ENCODE measurements around the gene ALK.

DNA sequence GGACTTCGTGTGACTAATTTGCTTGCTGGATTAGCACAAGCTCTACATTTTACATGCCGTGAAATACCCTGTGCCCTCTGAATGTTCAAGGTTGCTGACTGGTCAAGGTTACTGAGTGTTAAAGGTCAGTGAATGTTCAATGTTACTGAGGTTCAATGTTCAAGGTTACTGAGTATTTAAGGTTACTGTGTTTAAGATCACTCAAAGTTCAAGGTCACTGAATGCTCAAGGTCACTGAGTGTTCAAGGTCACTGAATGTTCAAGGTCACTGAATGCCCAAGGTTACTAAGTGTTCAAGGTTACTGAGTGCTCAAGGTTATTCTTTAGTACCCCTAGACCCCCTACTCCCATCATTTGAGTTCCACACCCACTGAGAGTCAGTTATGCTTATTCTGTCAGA, 528.6 kb downstream of the ALK start:
- TF ChIP-seq GATA2 (IDR thresholded peaks at IDR 0.05; ENCODE audit: low read depth, low read length), result no peak
- no peak for TF ChIP-seq GATA3 (IDR thresholded peaks at IDR 0.05; ENCODE audit: low read depth, low read length)
